ENCODE measurements around the gene FLRT1.

DNA sequence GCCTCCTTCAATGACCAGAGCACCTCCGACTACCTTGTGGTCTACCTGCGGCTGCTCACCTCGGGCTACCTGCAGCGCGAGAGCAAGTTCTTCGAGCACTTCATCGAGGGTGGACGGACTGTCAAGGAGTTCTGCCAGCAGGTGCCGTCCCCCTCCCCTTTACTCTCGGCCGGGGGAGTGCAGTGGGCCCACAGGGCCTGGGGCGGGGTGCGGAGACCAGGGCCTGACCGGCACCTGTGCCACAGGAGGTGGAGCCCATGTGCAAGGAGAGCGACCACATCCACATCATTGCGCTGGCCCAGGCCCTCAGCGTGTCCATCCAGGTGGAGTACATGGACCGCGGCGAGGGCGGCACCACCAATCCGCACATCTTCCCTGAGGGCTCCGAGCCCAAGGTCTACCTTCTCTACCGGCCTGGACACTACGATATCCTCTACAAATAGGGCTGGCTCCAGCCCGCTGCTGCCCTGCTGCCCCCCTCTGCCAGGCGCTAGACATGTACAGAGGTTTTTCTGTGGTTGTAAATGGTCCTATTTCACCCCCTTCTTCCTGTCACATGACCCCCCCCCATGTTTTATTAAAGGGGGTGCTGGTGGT, 38.5 kb upstream of the FLRT1 start:
- TF ChIP-seq POLR2A (IDR thresholded peaks at IDR 0.05) = no peak
- no peak for TF ChIP-seq CTCF (IDR thresholded peaks at IDR 0.05 in 4 of 5, conservative IDR thresholded peaks at IDR 0.05 in 1 of 5)

All from gastrocnemius medialis (tissue), 4 donors.